SK-N-MC (cell line): Measurements from ENCODE around the gene PHPT1.
"Not testable (repeated sequence)": the region's sequence is repeated elsewhere in the genome, so short reads cannot be mapped to it uniquely, and the experiment has no call there.

Experiments used
- DNase-seq: peaks from one replicate; pipeline ENCODE4 v3.0.0-alpha.2; 2011; ENCODE audit warnings: low read depth, low spot score
- H3K27ac ChIP-seq: fragments of 200-600 bp; sonication (generic); 2 replicates; pipeline ENCODE4 v1.5.1; 2016; ENCODE audit warnings: mixed run types
- H3K36me3 ChIP-seq: fragments of 200-600 bp; sonication (generic); 2 replicates; pipeline ENCODE4 v1.6.1; 2017; ENCODE audit warnings: antibody characterized with exemption, low read length, mixed read lengths; ENCODE audit not compliant: insufficient read depth
- H3K4me3 ChIP-seq: fragments of 200-600 bp; sonication (generic); 2 replicates; pipeline ENCODE4 v1.5.1; 2016
- H3K9ac ChIP-seq: fragments of 200-600 bp; sonication (generic); 2 replicates; pipeline ENCODE4 v1.8.0; 2017; ENCODE audit warnings: mixed run types, mixed read lengths; ENCODE audit not compliant: insufficient read length
- H3K9me3 ChIP-seq: fragments of 200-600 bp; sonication (generic); 2 replicates; pipeline ENCODE4 v1.6.1; 2017; ENCODE audit warnings: low read depth, mild to moderate bottlenecking, antibody characterized with exemption, low read length, moderate library complexity, mixed read lengths
- EZH2 ChIP-seq: fragments of 200-600 bp; sonication (generic); IDR thresholded peaks from one replicate; pipeline ENCODE4 v1.6.1; 2017; ENCODE audit warnings: antibody characterized with exemption
- FOXP2 ChIP-seq: optimal IDR thresholded peaks from 2 replicates; pipeline ENCODE3; 2011; ENCODE audit warnings: mild to moderate bottlenecking, moderate library complexity; ENCODE audit not compliant: insufficient read depth; ENCODE audit errors: extremely low read length, control extremely low read depth
- POLR2AphosphoS5 ChIP-seq: IDR thresholded peaks from 2 replicates; pipeline ENCODE4 v1.6.1; 2012; ENCODE audit warnings: mild to moderate bottlenecking, low read depth, low read length, borderline replicate concordance

The PHPT1 gene

GRCh38 chr9:136832581-136832980, 16.6 kb upstream of the PHPT1 start:
- DNase-seq, result no peak
- H3K27ac ChIP-seq, result no peak overlapping the region
- peaks cover 40% of the 10 kb centered on the region; the same call in 1 of the 2 replicates for H3K36me3 ChIP-seq
- H3K4me3 ChIP-seq, result no peak overlapping the region
- TF ChIP-seq POLR2AphosphoS5 (no peak), FOXP2 (no peak), EZH2 (no peak)
- no peak overlapping the region for H3K9ac ChIP-seq
- H3K9me3 ChIP-seq, result no peaks in the 10 kb centered on the region

- Histone ChIP-seq H3K27ac (peak overlapping the region; percentile 38; the same call in 1 of the 2 replicates), H3K36me3 (peaks cover 35% of the 10 kb centered on the region; the same call in 1 of the 2 replicates)
- H3K9ac ChIP-seq, H3K4me3 ChIP-seq, H3K9me3 ChIP-seq, DNase-seq: not testable (repeated sequence)
Measured at GRCh38 chr9:136833381-136834048, 15.7 kb upstream of the PHPT1 start.

GRCh38 chr9:136835162-136835931, 13.9 kb upstream of the PHPT1 start:
- no peak for TF ChIP-seq FOXP2
- peak; percentile 32; the same call in 1 of the 2 replicates for TF ChIP-seq POLR2AphosphoS5
- TF ChIP-seq EZH2, result no peak
- Histone ChIP-seq H3K9ac (no peak overlapping the region), H3K27ac (no peak overlapping the region), H3K36me3 (peaks cover 17% of the 10 kb centered on the region; the same call in 1 of the 2 replicates), H3K9me3 (no peaks in the 10 kb centered on the region), H3K4me3 (no peak overlapping the region)
- DNase-seq, result no peak

- no peak overlapping the region for H3K27ac ChIP-seq
Measured at GRCh38 chr9:136835932-136836904, 13.0 kb upstream of the PHPT1 start.

GRCh38 chr9:136837146-136837855, 11.9 kb upstream of the PHPT1 start:
- DNase-seq, result no peak
- Histone ChIP-seq H3K36me3 (peaks cover 3% of the 10 kb centered on the region; the same call in 1 of the 2 replicates), H3K9me3 (no peaks in the 10 kb centered on the region), H3K4me3 (no peak overlapping the region), H3K27ac (no peak overlapping the region), H3K9ac (no peak overlapping the region)
- TF ChIP-seq EZH2 (no peak), POLR2AphosphoS5 (no peak), FOXP2 (no peak)

More at GRCh38 chr9:136835932-136836904, 13.0 kb upstream of the PHPT1 start:
- Histone ChIP-seq H3K9me3 (no peaks in the 10 kb centered on the region), H3K36me3 (peaks cover 9% of the 10 kb centered on the region; the same call in 1 of the 2 replicates), H3K4me3 (no peak overlapping the region), H3K9ac (no peak overlapping the region)
- TF ChIP-seq POLR2AphosphoS5 (no peak), EZH2 (no peak)
- DNase-seq, result no peak

GRCh38 chr9:136837856-136838277, 11.3 kb upstream of the PHPT1 start:
- H3K27ac ChIP-seq, H3K9ac ChIP-seq, H3K36me3 ChIP-seq, H3K4me3 ChIP-seq, DNase-seq, H3K9me3 ChIP-seq: not testable (repeated sequence)
- peak; percentile 7; the same call in 1 of the 2 replicates for TF ChIP-seq POLR2AphosphoS5

- no peak overlapping the region for H3K27ac ChIP-seq
- TF ChIP-seq POLR2AphosphoS5 (no peak), EZH2 (no peak), FOXP2 (no peak)
- no peaks in the 10 kb centered on the region for H3K9me3 ChIP-seq
- no peak overlapping the region for H3K4me3 ChIP-seq
- no peaks in the 10 kb centered on the region; the same call in 1 of the 2 replicates for H3K36me3 ChIP-seq
- no peak for DNase-seq
- H3K9ac ChIP-seq, result no peak overlapping the region
Measured at GRCh38 chr9:136838314-136839228, 10.6 kb upstream of the PHPT1 start.
